K562 (cell line): ENCODE results near the gene RASAL3. TPM values are rescaled to one million over a fixed set of nuclear protein-coding genes. Genes with fewer than 3 reads are reported as not detected.

Experiments used
- ATAC-seq: fragments of 200-7000 bp; cut with Tn5 transposase; 3 replicates; pipeline ENCODE4 v1.9.1; 2020; ENCODE audit warnings: moderate library complexity
- BruUV-seq: library from RNA; stranded (reverse); fragments of 400-500 nt; replicated peaks from 2 replicates; lab custom pipeline; 2021; lab: Mats Ljungman, UMichigan
- CTCF ChIA-PET: fragments of 300-600 bp; formaldehyde crosslinking; extraction: SDS; loops from one replicate; lab custom pipeline; 2021; ENCODE audit warnings: low intra/inter-chr PET ratio; lab: Yijun Ruan, JAX
- POLR2A ChIA-PET: fragments of 300-600, 350-650 bp; sonication (Branson Sonifier 250); formaldehyde crosslinking; extraction: SDS; loops from one replicate; lab custom pipeline; 2021; ENCODE audit warnings: antibody characterized with exemption, inconsistent platforms; lab: Yijun Ruan, JAX
- DNase-seq, 4 experiments: peaks; one replicate each; pipeline versions ENCODE4 v3.0.0 to v3.0.0-alpha.2; 2011 to 2018; ENCODE audit warnings: low spot score in 3 of 4, mixed read lengths in 3 of 4; ENCODE audit errors: extremely low read depth in 1 of 4
- FAIRE-seq: peaks from 2 replicates; lab custom pipeline; 2011; peaks lifted over from hg19 to GRCh38; lab: Jason Lieb, UNC
- H2AFZ ChIP-seq: 2 replicates; pipeline ENCODE4 v1.6.0; 2011; ENCODE audit warnings: low read depth, low read length, control low read depth, inconsistent platforms
- H3K27ac ChIP-seq: fragments of 200-600 bp; 3 replicates; pipeline ENCODE4 v1.8.0; 2011; ENCODE audit warnings: low read depth, mild to moderate bottlenecking, control low read depth, inconsistent platforms, low read length, moderate library complexity, mixed read lengths; ENCODE audit errors: extremely low read depth
- H3K27me3 ChIP-seq, 2 experiments: fragments of 300-600 bp in 1 of 2; 2 replicates in 1 of 2; 3 replicates in 1 of 2; pipeline versions ENCODE4 v1.6.0 to v1.8.0; 2011; ENCODE audit warnings: inconsistent platforms in 2 of 2, low read length in 2 of 2, mild to moderate bottlenecking in 1 of 2, mixed read lengths in 1 of 2, moderate library complexity in 1 of 2; ENCODE audit not compliant: control insufficient read depth in 2 of 2, insufficient read depth in 2 of 2
- H3K36me3 ChIP-seq: fragments of 300-600 bp; 3 replicates; pipeline ENCODE4 v1.8.0; 2011; ENCODE audit warnings: mild to moderate bottlenecking, low read length, inconsistent platforms; ENCODE audit not compliant: control insufficient read depth, insufficient read depth
- H3K4me1 ChIP-seq, 2 experiments: fragments of 200-600 bp in 1 of 2; replicated peaks in 1 of 2; 2 replicates in 1 of 2; 3 replicates in 1 of 2; pipeline versions ENCODE4 v1.5.1 to v1.8.0; 2011; ENCODE audit warnings: inconsistent platforms in 2 of 2, low read length in 2 of 2, mild to moderate bottlenecking in 1 of 2, mixed read lengths in 1 of 2, moderate library complexity in 1 of 2; ENCODE audit not compliant: control insufficient read depth in 2 of 2, insufficient read depth in 2 of 2
- H3K4me2 ChIP-seq: 2 replicates; pipeline ENCODE4 v1.6.1; 2011; ENCODE audit warnings: low read length, control low read depth, inconsistent platforms, mixed read lengths; ENCODE audit not compliant: insufficient read depth
- H3K4me3 ChIP-seq: fragments of 200-600 bp; sonication (generic), shearing (Covaris generic); 2 replicates; pipeline ENCODE4 v1.5.1; 2016; ENCODE audit warnings: control low read depth, inconsistent platforms
- H3K79me2 ChIP-seq: fragments of 200-600 bp; 3 replicates; pipeline ENCODE4 v1.8.0; 2011; ENCODE audit warnings: low read length, inconsistent platforms; ENCODE audit not compliant: control insufficient read depth, insufficient read depth
- H3K9ac ChIP-seq, 2 experiments: 2 replicates each; pipeline versions ENCODE4 v1.6.0 to v1.6.1; 2011; ENCODE audit warnings: low read depth in 2 of 2, low read length in 2 of 2, control low read depth in 1 of 2, inconsistent platforms in 1 of 2, mild to moderate bottlenecking in 1 of 2, mixed read lengths in 1 of 2; ENCODE audit not compliant: insufficient read depth in 1 of 2
- H3K9me1 ChIP-seq: one replicate; pipeline ENCODE4 v1.6.0; 2011; ENCODE audit warnings: inconsistent platforms, mild to moderate bottlenecking, low read length, moderate library complexity; ENCODE audit not compliant: control insufficient read depth, insufficient read depth
- H3K9me3 ChIP-seq: replicated peaks from 2 replicates; pipeline ENCODE4 v1.5.1; 2011; ENCODE audit warnings: low read depth, low read length, inconsistent platforms; ENCODE audit not compliant: control insufficient read depth, insufficient read depth
- H4K20me1 ChIP-seq: replicated peaks from 2 replicates; pipeline ENCODE4 v1.6.1; 2011; ENCODE audit warnings: low read length, inconsistent platforms, mixed read lengths; ENCODE audit not compliant: control insufficient read depth, insufficient read depth
- RFX1 ChIP-seq: fragments of 450-650 bp; IDR thresholded peaks from 2 replicates; pipeline ENCODE4 v1.6.1; 2016; ENCODE audit warnings: mild to moderate bottlenecking, moderate library complexity
- TCFL5 ChIP-seq: fragments of 250-450 bp; sonication (Bioruptor Pico); conservative IDR thresholded peaks from 2 replicates; pipeline ENCODE4 v1.6.1; 2021; ENCODE audit warnings: mild to moderate bottlenecking, moderate library complexity, matching md5 sums
- TFAP4 ChIP-seq: sonication (generic); formaldehyde crosslinking; IDR thresholded peaks from 2 replicates; pipeline ENCODE4 v1.8.0; 2022; ENCODE audit warnings: missing genetic modification reagents, mild to moderate bottlenecking, moderate library complexity, borderline replicate concordance
- ZNF212 ChIP-seq: fragments of 450-650 bp; formaldehyde crosslinking; IDR thresholded peaks from 2 replicates; pipeline ENCODE4 v1.4.0; 2020; ENCODE audit warnings: mild to moderate bottlenecking
- ZNF609 ChIP-seq: sonication (generic); formaldehyde crosslinking; IDR thresholded peaks from 2 replicates; pipeline ENCODE4 v1.8.1; 2023; ENCODE audit warnings: missing genetic modification reagents, mild to moderate bottlenecking, borderline replicate concordance
- WGBS: fragments of 100-300 bp; shearing (Covaris generic); methylation state at CpG from one replicate; pipeline ENCODE4 v1.1.6; 2016; ENCODE audit warnings: low coverage, mixed read lengths; ENCODE audit not compliant: insufficient coverage; ENCODE audit errors: missing lambda C conversion rate; 5-methylcytosine and 5-hydroxymethylcytosine counted together
- in situ Hi-C: fragments of 300-500 bp; cut with MboI; formaldehyde crosslinking; loops from 4 replicates; pipeline ENCODE4 v1.15.0; 2018; ENCODE audit warnings: inconsistent platforms, mixed read lengths
- intact Hi-C: fragments of 100-400 bp; cut with micrococcal nuclease; formaldehyde crosslinking; loops from 2 replicates; pipeline ENCODE4 v1.14.2; 2022
- polyA plus RNA-seq, 8 experiments: library from polyadenylated mRNA; depleted of rRNA in 4 of 8; stranded (reverse) in 5 of 8; unstranded in 3 of 8; fragments of >200 nt; fragmentation: Nextera tagmentation in 2 of 8; fragmentation: Illumina TruSeq in 1 of 8; extraction: Ambion mirVana in 2 of 8; extraction: Trizol in 1 of 8; gene quantifications; 2 replicates each; pipeline versions ENCODE4 v1.2.1 to v1.2.3, GENCODE V29; 2011 to 2014; ENCODE audit warnings: inconsistent platforms in 1 of 8, missing spikeins in 1 of 8
- total RNA-seq, 7 experiments: library from RNA; depleted of rRNA in 6 of 7; stranded (reverse); fragments of >200 nt in 6 of 7; fragmentation: Illumina TruSeq in 2 of 7; extraction: Trizol in 2 of 7; gene quantifications; 2 replicates each; pipeline versions ENCODE4 v1.2.1 to v1.2.3, GENCODE V29; 2011 to 2021; ENCODE audit warnings: low replicate concordance in 1 of 7

The RASAL3 gene
- total and polyA plus RNA-seq, 9 of the 15 experiments (the other 6 are each of a cell fraction or from before 2014, with no cell fraction given): 0.07 to 0.44 TPM; not detected in 7

- no peak for TF ChIP-seq ZNF609 (CRISPR knock-in tag)
Observed at GRCh38 chr19:15457701-15458484, 6.5 kb downstream of the RASAL3 start (continued).

- in situ Hi-C loops (no loop called here), intact Hi-C loops (no loop called here)
- ATAC-seq (peak; percentile 12; the same call in 2 of the 3 replicates), DNase-seq (peak in 3 of 4 experiments; percentile 39 to 70 (median 64)), FAIRE-seq (no peak)
- H3K4me2 ChIP-seq: no peak overlapping the region
- H3K9me3 ChIP-seq: no peaks in the 10 kb centered on the region
- H3K36me3 ChIP-seq: no peaks in the 10 kb centered on the region
- H3K9me1 ChIP-seq: no peaks in the 10 kb centered on the region
- H3K79me2 ChIP-seq: no peaks in the 10 kb centered on the region
- peaks cover 6 to 34% of the 10 kb centered on the region in 2 experiments; a peak in 4 of 5 replicates for H3K4me1 ChIP-seq
- no peak overlapping the region for H3K4me3 ChIP-seq
- peaks cover 0 to 11% of the 10 kb centered on the region in 2 experiments; a peak in 2 of 5 replicates for H3K27me3 ChIP-seq
- no peak overlapping the region for H2AFZ ChIP-seq
- H3K27ac ChIP-seq: no peak overlapping the region
- POLR2A ChIA-PET: interaction anchor here (0.6 to 1.1 kb wide), 2 partner anchors 24 to 35 kb away, joined by 3 to 5 read pairs; no protein-coding TSS in a partner anchor
- BruUV-seq: no TSS peak
- TF ChIP-seq RFX1 (no peak), TFAP4 (CRISPR knock-in tag) (peak; percentile 66; the same call in 1 of the 2 replicates), ZNF212 (CRISPR knock-in tag) (no peak), TCFL5 (CRISPR knock-in tag) (no peak)
- CTCF ChIA-PET: no interaction called here
- 70% methylated on average over 34 of the region's 86 CpGs for WGBS
- 0 out of 2 replicates have a peak, but pooled peaks cover 2% of the 10 kb centered on the region for H4K20me1 ChIP-seq
- no peak overlapping the region for H3K9ac ChIP-seq
Observed at GRCh38 chr19:15456871-15457700, 7.3 kb downstream of the RASAL3 start.
